ENCODE results near the gene VAV2.

Gene VAV2

GRCh38 chr9:133954862-133955529 lies 37.1 kb downstream of the VAV2 start:
- TF ChIP-seq CTCF (conservative IDR thresholded peaks at IDR 0.05) (no peak), ZFX (IDR thresholded peaks at IDR 0.05) (no peak)
- H3K27ac ChIP-seq = no peak overlapping the region

- H3K27ac ChIP-seq = no peak overlapping the region
These were observed 38.0 kb downstream of the VAV2 start for GRCh38 chr9:133953976-133954709.

GRCh38 chr9:133953621-133953975 lies 38.5 kb downstream of the VAV2 start:
- TF ChIP-seq CTCF (conservative IDR thresholded peaks at IDR 0.05) (no peak), ZFX (IDR thresholded peaks at IDR 0.05) (no peak)
- no peak overlapping the region for H3K27ac ChIP-seq

More at GRCh38 chr9:133953976-133954709, 38.0 kb downstream of the VAV2 start:
- TF ChIP-seq CTCF (conservative IDR thresholded peaks at IDR 0.05) (no peak), ZFX (IDR thresholded peaks at IDR 0.05) (no peak)

GRCh38 chr9:133952598-133953550 lies 39.2 kb downstream of the VAV2 start:
- TF ChIP-seq CTCF (conservative IDR thresholded peaks at IDR 0.05) (no peak), ZFX (IDR thresholded peaks at IDR 0.05) (no peak)

GRCh38 chr9:133951265-133951664 lies 40.9 kb downstream of the VAV2 start:
- TF ChIP-seq ZFX (IDR thresholded peaks at IDR 0.05) (no peak), CTCF (conservative IDR thresholded peaks at IDR 0.05) (no peak)
- H3K27ac ChIP-seq = no peak overlapping the region

More at GRCh38 chr9:133952598-133953550, 39.2 kb downstream of the VAV2 start:
- no peak overlapping the region for H3K27ac ChIP-seq

GRCh38 chr9:133950629-133951111 lies 41.5 kb downstream of the VAV2 start:
- TF ChIP-seq CTCF (conservative IDR thresholded peaks at IDR 0.05) (no peak), ZFX (IDR thresholded peaks at IDR 0.05) (no peak)
- no peak overlapping the region for H3K27ac ChIP-seq

Data from C4-2B (cell line).